GM21447 (cell line): ENCODE data around the gene CLCN1.

Source experiments
- ATAC-seq: cut with Tn5 transposase; IDR thresholded peaks from one replicate; pipeline ENCODE4 v1.9.1; 2021; ENCODE audit not compliant: unreplicated experiment

CLCN1 gene

GRCh38 chr7:143331179-143331801, 15.4 kb downstream of the CLCN1 start:
- no peak for ATAC-seq

- no peak for ATAC-seq
Observed at GRCh38 chr7:143334244-143334643, 18.3 kb downstream of the CLCN1 start.

GRCh38 chr7:143337216-143337615, 21.3 kb downstream of the CLCN1 start:
- no peak for ATAC-seq

GRCh38 chr7:143341842-143342241, 25.9 kb downstream of the CLCN1 start:
- no peak for ATAC-seq

DNA sequence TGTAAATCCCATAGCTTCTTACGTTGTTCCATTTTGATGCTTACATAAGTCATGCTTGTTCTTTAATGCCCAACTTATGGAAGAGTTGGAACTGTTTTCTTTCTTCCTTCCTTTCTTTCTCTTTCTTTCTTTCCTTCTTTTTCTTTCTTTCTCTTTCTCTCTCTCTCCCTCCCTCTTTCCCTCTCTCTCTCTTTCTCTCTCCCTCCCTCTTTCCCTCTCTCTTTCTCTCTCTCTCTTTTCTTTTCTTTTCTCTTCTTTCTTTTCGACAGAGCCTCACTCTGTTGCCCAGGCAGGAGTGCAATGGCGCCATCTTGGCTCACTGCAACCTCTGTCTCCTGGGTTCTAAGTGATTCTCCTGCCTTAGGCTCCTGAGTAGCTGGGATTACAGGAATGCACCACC, 27.7 kb downstream of the CLCN1 start:
- no peak for ATAC-seq

- peak; percentile 82 for ATAC-seq
Observed at GRCh38 chr7:143345428-143345900, 29.6 kb downstream of the CLCN1 start.

DNA sequence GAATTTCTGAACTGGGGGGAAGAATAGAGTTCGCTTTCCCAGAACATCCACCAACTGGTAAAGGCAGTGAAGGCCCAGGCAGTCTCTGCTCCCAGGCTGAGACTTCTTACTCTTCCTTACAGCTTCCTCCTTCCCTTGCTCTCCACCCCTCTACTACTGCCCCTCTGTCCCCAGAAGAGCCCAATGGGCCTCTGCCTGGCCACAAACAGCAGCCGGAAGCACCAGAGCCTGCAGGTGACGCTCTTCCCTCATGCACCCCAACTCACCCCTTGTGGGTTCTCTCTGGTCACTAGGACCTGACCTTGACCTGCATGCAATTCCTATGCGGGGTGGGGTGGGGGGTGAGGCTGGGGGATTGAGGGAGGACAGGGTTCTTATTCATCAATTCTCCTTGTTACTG, 30.1 kb downstream of the CLCN1 start:
- ATAC-seq: no peak

- no peak for ATAC-seq
Observed at GRCh38 chr7:143347950-143348349, 32.0 kb downstream of the CLCN1 start.

GRCh38 chr7:143351060-143351459, 35.1 kb downstream of the CLCN1 start:
- no peak for ATAC-seq

- no peak for ATAC-seq
Observed at GRCh38 chr7:143351574-143351973, 35.7 kb downstream of the CLCN1 start.

DNA sequence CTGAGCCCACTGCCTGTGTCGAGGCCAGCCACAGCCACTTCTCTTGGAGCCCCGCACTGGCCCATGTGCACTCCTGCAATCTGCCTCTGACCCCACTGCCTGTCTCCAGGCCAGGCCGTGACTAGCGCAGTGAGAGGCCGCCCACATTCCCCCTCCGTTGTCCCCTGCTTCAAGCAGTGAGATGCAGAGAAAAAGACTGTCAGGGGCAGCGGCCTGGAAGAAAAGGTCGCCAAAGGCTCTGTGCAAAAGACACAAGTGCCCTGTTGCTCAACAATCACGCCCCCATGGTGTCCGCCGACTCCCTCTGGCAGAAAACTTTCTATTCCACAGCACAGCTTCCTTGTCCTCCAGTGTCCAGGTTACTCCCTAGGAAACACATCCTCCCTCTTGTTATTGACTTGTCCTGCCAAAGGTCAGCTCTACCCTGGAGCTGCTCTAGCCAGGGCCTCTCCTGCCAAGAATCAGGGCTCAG, 36.7 kb downstream of the CLCN1 start:
- no peak for ATAC-seq

DNA sequence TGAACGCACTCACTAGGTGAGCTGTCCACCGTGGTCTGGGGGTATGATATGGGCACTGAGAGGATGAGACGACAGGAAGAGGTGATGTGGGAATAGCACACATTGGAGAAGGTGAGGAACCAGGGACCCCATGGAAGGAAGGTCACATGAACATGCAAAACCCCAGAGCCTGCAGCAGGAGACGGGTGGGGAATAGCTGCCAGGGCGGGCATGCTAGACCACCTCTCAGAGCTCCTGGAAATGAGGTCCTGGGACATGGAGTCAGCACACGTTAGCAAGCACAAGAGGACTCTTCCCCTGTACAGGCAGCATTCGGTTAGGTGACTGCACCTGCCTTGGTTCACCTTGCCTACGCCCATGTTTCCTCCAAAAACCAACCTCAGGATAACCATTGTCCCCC, 38.5 kb downstream of the CLCN1 start:
- no peak for ATAC-seq

- ATAC-seq: no peak
Observed at GRCh38 chr7:143354965-143355364, 39.1 kb downstream of the CLCN1 start.

DNA sequence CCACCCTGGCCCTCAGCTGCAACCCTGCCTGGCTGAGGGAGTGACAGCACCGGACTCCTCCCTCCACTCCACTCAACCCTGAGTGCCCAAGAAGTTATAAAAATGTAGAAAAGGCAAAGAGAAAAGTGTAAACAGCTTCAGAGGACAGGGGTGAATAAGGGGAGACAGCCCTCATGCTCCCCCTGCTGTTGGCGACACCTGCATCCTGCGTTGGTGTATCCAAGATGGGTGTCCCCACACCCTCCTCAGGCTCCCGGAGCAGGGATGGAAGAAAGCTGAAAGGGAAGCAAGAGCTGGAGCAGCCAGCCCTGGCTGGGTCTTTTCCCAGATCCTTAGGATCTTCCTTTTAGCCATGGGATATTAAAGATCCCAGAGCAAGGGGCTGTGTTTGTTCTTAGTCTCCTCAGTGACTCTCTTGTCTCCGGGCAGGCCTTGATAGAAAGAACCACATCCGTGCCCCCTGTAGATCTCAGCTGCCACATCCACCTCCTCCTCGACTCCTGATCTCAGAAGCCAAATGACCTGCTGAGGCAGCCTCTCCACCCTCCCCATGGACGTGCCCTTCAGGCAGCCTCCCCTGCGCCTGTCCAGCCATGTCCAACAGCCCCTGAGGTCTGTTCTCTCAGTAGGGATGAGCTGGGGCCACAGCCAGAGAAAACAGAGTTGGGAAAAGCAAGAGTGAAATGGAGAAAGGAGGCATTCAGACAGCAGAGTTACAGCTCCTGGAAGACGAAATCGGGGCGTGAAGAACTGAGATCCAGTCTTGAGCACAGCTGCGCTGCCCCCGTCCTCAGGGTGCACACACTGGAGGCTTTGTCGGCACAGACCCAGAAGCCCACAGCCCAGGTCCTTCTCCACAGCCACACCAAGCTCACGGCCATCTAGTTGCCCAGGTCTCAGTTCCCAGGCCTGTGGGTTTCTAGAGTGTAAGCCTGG, 39.8 kb downstream of the CLCN1 start:
- ATAC-seq: no peak

- no peak for ATAC-seq
Observed at GRCh38 chr7:143356414-143357050, 40.6 kb downstream of the CLCN1 start.

DNA sequence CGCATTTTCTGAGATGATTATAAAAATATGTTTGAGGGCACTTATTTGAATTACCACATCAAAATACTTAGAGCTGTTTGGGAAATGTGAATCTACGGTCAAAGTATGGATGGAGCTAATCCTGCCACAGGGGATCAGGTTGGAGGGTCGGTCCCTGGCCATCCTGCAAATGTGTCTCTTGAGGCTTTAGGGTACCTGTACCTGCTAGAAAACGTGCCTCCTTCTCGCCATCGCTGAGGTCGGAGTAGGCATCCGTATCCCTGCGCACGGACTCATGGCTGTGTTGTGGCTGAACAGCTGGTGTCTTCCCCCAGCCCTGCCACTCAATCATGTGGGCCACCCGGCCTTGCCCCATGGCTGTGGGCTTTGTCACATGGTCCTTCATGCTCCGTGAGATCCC, 42.7 kb downstream of the CLCN1 start:
- no peak for ATAC-seq

- ATAC-seq: no peak
Observed at GRCh38 chr7:143359771-143360353, 44.0 kb downstream of the CLCN1 start.

GRCh38 chr7:143360788-143361551, 45.1 kb downstream of the CLCN1 start:
- ATAC-seq: no peak

- ATAC-seq: no peak
Observed at GRCh38 chr7:143361552-143362130, 45.7 kb downstream of the CLCN1 start.
